ENCODE measurements around the gene AKAP6.

The AKAP6 gene

GRCh38 chr14:32625211-32625610, 296.1 kb downstream of the AKAP6 start:
- TF ChIP-seq CTCF (IDR thresholded peaks at IDR 0.05; ENCODE audit: control insufficient read depth, extremely low read depth, insufficient read depth) = no peak
- no peak for DNase-seq (ENCODE audit: low read depth)
- H3K4me3 ChIP-seq (ENCODE audit: low read depth, low read length) = no peak overlapping the region

GRCh38 chr14:32627545-32628298, 298.6 kb downstream of the AKAP6 start:
- H3K4me3 ChIP-seq (ENCODE audit: low read depth, low read length) = no peak overlapping the region
- TF ChIP-seq CTCF (IDR thresholded peaks at IDR 0.05; ENCODE audit: control insufficient read depth, extremely low read depth, insufficient read depth) = no peak
- DNase-seq (ENCODE audit: low read depth) = no peak

- no peak overlapping the region for H3K4me3 ChIP-seq (ENCODE audit: low read depth, low read length)
- no peak for DNase-seq (ENCODE audit: low read depth)
- no peak for TF ChIP-seq CTCF (IDR thresholded peaks at IDR 0.05; ENCODE audit: control insufficient read depth, extremely low read depth, insufficient read depth)
Measured at GRCh38 chr14:32629236-32629635, 300.1 kb downstream of the AKAP6 start.

GRCh38 chr14:32630701-32631100, 301.6 kb downstream of the AKAP6 start:
- no peak for TF ChIP-seq CTCF (IDR thresholded peaks at IDR 0.05; ENCODE audit: control insufficient read depth, extremely low read depth, insufficient read depth)
- DNase-seq (ENCODE audit: low read depth) = no peak
- no peak overlapping the region for H3K4me3 ChIP-seq (ENCODE audit: low read depth, low read length)

GRCh38 chr14:32633224-32633859, 304.2 kb downstream of the AKAP6 start:
- DNase-seq (ENCODE audit: low read depth) = no peak
- TF ChIP-seq CTCF (IDR thresholded peaks at IDR 0.05; ENCODE audit: control insufficient read depth, extremely low read depth, insufficient read depth) = no peak

DNA sequence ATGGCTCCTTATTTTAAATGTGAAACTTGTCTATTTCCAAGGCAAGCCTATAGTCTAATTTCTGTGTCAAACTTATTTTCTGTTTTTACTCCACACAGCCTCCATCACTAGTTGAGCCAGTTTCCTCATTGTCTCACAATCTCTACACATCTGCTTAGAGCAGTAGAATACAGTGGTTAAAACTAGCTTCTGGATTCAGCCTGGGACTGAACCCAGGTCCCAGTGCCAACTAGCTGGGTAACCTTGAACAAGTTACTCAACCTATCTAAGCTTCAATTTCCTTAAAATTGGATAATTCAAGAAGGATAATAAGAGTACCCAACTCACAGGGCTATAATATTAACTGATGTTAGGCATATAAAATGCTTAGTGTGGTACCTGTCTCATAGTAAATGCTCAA, 304.8 kb downstream of the AKAP6 start:
- TF ChIP-seq CTCF (IDR thresholded peaks at IDR 0.05; ENCODE audit: control insufficient read depth, extremely low read depth, insufficient read depth) = no peak
- no peak for DNase-seq (ENCODE audit: low read depth)
- no peak overlapping the region for H3K4me3 ChIP-seq (ENCODE audit: low read depth, low read length)

More at GRCh38 chr14:32633224-32633859, 304.2 kb downstream of the AKAP6 start:
- no peak overlapping the region for H3K4me3 ChIP-seq (ENCODE audit: low read depth, low read length)
